ENCODE data around the gene IRF2.

Gene IRF2

GRCh38 chr4:184434021-184434420 is 40.3 kb downstream of the IRF2 start:
- no peaks in the 10 kb centered on the region for H3K27me3 ChIP-seq (ENCODE audit: control insufficient read depth in 2 of 2, insufficient read depth in 2 of 2, low read length in 2 of 2)
- no peak overlapping the region for H3K4me3 ChIP-seq (ENCODE audit: low read length in 2 of 2)
- H3K9ac ChIP-seq (ENCODE audit: low read depth in 1 of 2, low read length in 2 of 2): no peak overlapping the region
- H3K4me1 ChIP-seq (ENCODE audit: control insufficient read depth in 2 of 2, insufficient read depth in 2 of 2, low read length in 2 of 2): peaks cover 16 to 24% of the 10 kb centered on the region in 2 donors
- peaks cover 0 to 6% of the 10 kb centered on the region in 2 donors for H3K36me3 ChIP-seq (ENCODE audit: control insufficient read depth in 2 of 2, insufficient read depth in 2 of 2, low read length in 2 of 2)
- no peak overlapping the region for H3K27ac ChIP-seq (ENCODE audit: low read depth in 2 of 2, low read length in 2 of 2)
- no peaks in the 10 kb centered on the region for H3K9me3 ChIP-seq (ENCODE audit: control insufficient read depth in 2 of 2, low read length in 2 of 2)

- Histone ChIP-seq H3K9ac (ENCODE audit: low read depth in 1 of 2, low read length in 2 of 2) (no peak overlapping the region), H3K9me3 (ENCODE audit: control insufficient read depth in 2 of 2, low read length in 2 of 2) (no peaks in the 10 kb centered on the region), H3K27me3 (ENCODE audit: control insufficient read depth in 2 of 2, insufficient read depth in 2 of 2, low read length in 2 of 2) (no peaks in the 10 kb centered on the region), H3K4me1 (ENCODE audit: control insufficient read depth in 2 of 2, insufficient read depth in 2 of 2, low read length in 2 of 2) (peaks cover 9 to 19% of the 10 kb centered on the region in 2 donors), H3K4me3 (ENCODE audit: low read length in 2 of 2) (no peak overlapping the region), H3K36me3 (ENCODE audit: control insufficient read depth in 2 of 2, insufficient read depth in 2 of 2, low read length in 2 of 2) (peaks cover under 1 to 7% of the 10 kb centered on the region in 2 donors), H3K27ac (ENCODE audit: low read depth in 2 of 2, low read length in 2 of 2) (no peak overlapping the region)
These were observed 41.0 kb downstream of the IRF2 start for GRCh38 chr4:184433258-184433892.

- Histone ChIP-seq H3K9ac (ENCODE audit: low read depth in 1 of 2, low read length in 2 of 2) (no peak overlapping the region), H3K36me3 (ENCODE audit: control insufficient read depth in 2 of 2, insufficient read depth in 2 of 2, low read length in 2 of 2) (peaks cover 5 to 7% of the 10 kb centered on the region in 2 donors), H3K9me3 (ENCODE audit: control insufficient read depth in 2 of 2, low read length in 2 of 2) (no peaks in the 10 kb centered on the region), H3K4me3 (ENCODE audit: low read length in 2 of 2) (no peak overlapping the region), H3K27me3 (ENCODE audit: control insufficient read depth in 2 of 2, insufficient read depth in 2 of 2, low read length in 2 of 2) (no peaks in the 10 kb centered on the region), H3K4me1 (ENCODE audit: control insufficient read depth in 2 of 2, insufficient read depth in 2 of 2, low read length in 2 of 2) (peaks cover 0 to 11% of the 10 kb centered on the region in 2 donors), H3K27ac (ENCODE audit: low read depth in 2 of 2, low read length in 2 of 2) (no peak overlapping the region)
These were observed 42.0 kb downstream of the IRF2 start for GRCh38 chr4:184432127-184432922.

- Histone ChIP-seq H3K9ac (ENCODE audit: low read depth in 1 of 2, low read length in 2 of 2) (no peak overlapping the region), H3K9me3 (ENCODE audit: control insufficient read depth in 2 of 2, low read length in 2 of 2) (no peaks in the 10 kb centered on the region), H3K4me1 (ENCODE audit: control insufficient read depth in 2 of 2, insufficient read depth in 2 of 2, low read length in 2 of 2) (peaks cover 5 to 17% of the 10 kb centered on the region in 2 donors), H3K27me3 (ENCODE audit: control insufficient read depth in 2 of 2, insufficient read depth in 2 of 2, low read length in 2 of 2) (no peaks in the 10 kb centered on the region), H3K4me3 (ENCODE audit: low read length in 2 of 2) (no peak overlapping the region), H3K27ac (ENCODE audit: low read depth in 2 of 2, low read length in 2 of 2) (peak overlapping the region in 1 of 2 donors; percentile 25), H3K36me3 (ENCODE audit: control insufficient read depth in 2 of 2, insufficient read depth in 2 of 2, low read length in 2 of 2) (peaks cover 11 to 21% of the 10 kb centered on the region in 2 donors)
These were observed 44.2 kb downstream of the IRF2 start for GRCh38 chr4:184430163-184430562.

GRCh38 chr4:184428787-184429186 is 45.6 kb downstream of the IRF2 start:
- Histone ChIP-seq H3K27ac (ENCODE audit: low read depth in 2 of 2, low read length in 2 of 2) (no peak overlapping the region), H3K9ac (ENCODE audit: low read depth in 1 of 2, low read length in 2 of 2) (peak overlapping the region in 1 of 2 donors; percentile 58), H3K36me3 (ENCODE audit: control insufficient read depth in 2 of 2, insufficient read depth in 2 of 2, low read length in 2 of 2) (peaks cover 21 to 28% of the 10 kb centered on the region in 2 donors), H3K27me3 (ENCODE audit: control insufficient read depth in 2 of 2, insufficient read depth in 2 of 2, low read length in 2 of 2) (no peaks in the 10 kb centered on the region), H3K4me3 (ENCODE audit: low read length in 2 of 2) (no peak overlapping the region), H3K4me1 (ENCODE audit: control insufficient read depth in 2 of 2, insufficient read depth in 2 of 2, low read length in 2 of 2) (peaks cover 8 to 17% of the 10 kb centered on the region in 2 donors), H3K9me3 (ENCODE audit: control insufficient read depth in 2 of 2, low read length in 2 of 2) (no peaks in the 10 kb centered on the region)

- Histone ChIP-seq H3K27me3 (ENCODE audit: control insufficient read depth in 2 of 2, insufficient read depth in 2 of 2, low read length in 2 of 2) (no peaks in the 10 kb centered on the region), H3K27ac (ENCODE audit: low read depth in 2 of 2, low read length in 2 of 2) (peak overlapping the region; percentile 59 to 62), H3K9me3 (ENCODE audit: control insufficient read depth in 2 of 2, low read length in 2 of 2) (no peaks in the 10 kb centered on the region), H3K36me3 (ENCODE audit: control insufficient read depth in 2 of 2, insufficient read depth in 2 of 2, low read length in 2 of 2) (peaks cover 24 to 29% of the 10 kb centered on the region in 2 donors), H3K4me1 (ENCODE audit: control insufficient read depth in 2 of 2, insufficient read depth in 2 of 2, low read length in 2 of 2) (peaks cover 8 to 17% of the 10 kb centered on the region in 2 donors), H3K9ac (ENCODE audit: low read depth in 1 of 2, low read length in 2 of 2) (peak overlapping the region in 1 of 2 donors; percentile 58), H3K4me3 (ENCODE audit: low read length in 2 of 2) (no peak overlapping the region)
These were observed 46.7 kb downstream of the IRF2 start for GRCh38 chr4:184427687-184428086.

GRCh38 chr4:184427093-184427492 is 47.3 kb downstream of the IRF2 start:
- no peaks in the 10 kb centered on the region for H3K27me3 ChIP-seq (ENCODE audit: control insufficient read depth in 2 of 2, insufficient read depth in 2 of 2, low read length in 2 of 2)
- peak overlapping the region; percentile 59 to 68 for H3K27ac ChIP-seq (ENCODE audit: low read depth in 2 of 2, low read length in 2 of 2)
- peaks cover 8 to 17% of the 10 kb centered on the region in 2 donors for H3K4me1 ChIP-seq (ENCODE audit: control insufficient read depth in 2 of 2, insufficient read depth in 2 of 2, low read length in 2 of 2)
- H3K9me3 ChIP-seq (ENCODE audit: control insufficient read depth in 2 of 2, low read length in 2 of 2): no peaks in the 10 kb centered on the region
- peaks cover 24 to 29% of the 10 kb centered on the region in 2 donors for H3K36me3 ChIP-seq (ENCODE audit: control insufficient read depth in 2 of 2, insufficient read depth in 2 of 2, low read length in 2 of 2)
- no peak overlapping the region for H3K4me3 ChIP-seq (ENCODE audit: low read length in 2 of 2)
- H3K9ac ChIP-seq (ENCODE audit: low read depth in 1 of 2, low read length in 2 of 2): peak overlapping the region in 1 of 2 donors; percentile 58

- H3K4me1 ChIP-seq (ENCODE audit: control insufficient read depth in 2 of 2, insufficient read depth in 2 of 2, low read length in 2 of 2): peaks cover 8 to 13% of the 10 kb centered on the region in 2 donors
- H3K27me3 ChIP-seq (ENCODE audit: control insufficient read depth in 2 of 2, insufficient read depth in 2 of 2, low read length in 2 of 2): no peaks in the 10 kb centered on the region
- no peak overlapping the region for H3K9ac ChIP-seq (ENCODE audit: low read depth in 1 of 2, low read length in 2 of 2)
- peak overlapping the region in 1 of 2 donors; percentile 4 for H3K27ac ChIP-seq (ENCODE audit: low read depth in 2 of 2, low read length in 2 of 2)
- peaks cover 24 to 29% of the 10 kb centered on the region in 2 donors for H3K36me3 ChIP-seq (ENCODE audit: control insufficient read depth in 2 of 2, insufficient read depth in 2 of 2, low read length in 2 of 2)
- H3K9me3 ChIP-seq (ENCODE audit: control insufficient read depth in 2 of 2, low read length in 2 of 2): no peaks in the 10 kb centered on the region
- no peak overlapping the region for H3K4me3 ChIP-seq (ENCODE audit: low read length in 2 of 2)
These were observed 49.2 kb downstream of the IRF2 start for GRCh38 chr4:184424993-184425758.

- H3K4me1 ChIP-seq (ENCODE audit: control insufficient read depth in 2 of 2, insufficient read depth in 2 of 2, low read length in 2 of 2): peaks cover 7 to 8% of the 10 kb centered on the region in 2 donors
- no peak overlapping the region for H3K27ac ChIP-seq (ENCODE audit: low read depth in 2 of 2, low read length in 2 of 2)
- H3K9ac ChIP-seq (ENCODE audit: low read depth in 1 of 2, low read length in 2 of 2): no peak overlapping the region
- H3K4me3 ChIP-seq (ENCODE audit: low read length in 2 of 2): no peak overlapping the region
- peaks cover 24 to 29% of the 10 kb centered on the region in 2 donors for H3K36me3 ChIP-seq (ENCODE audit: control insufficient read depth in 2 of 2, insufficient read depth in 2 of 2, low read length in 2 of 2)
- no peaks in the 10 kb centered on the region for H3K27me3 ChIP-seq (ENCODE audit: control insufficient read depth in 2 of 2, insufficient read depth in 2 of 2, low read length in 2 of 2)
- no peaks in the 10 kb centered on the region for H3K9me3 ChIP-seq (ENCODE audit: control insufficient read depth in 2 of 2, low read length in 2 of 2)
These were observed 50.1 kb downstream of the IRF2 start for GRCh38 chr4:184424279-184424678.

All from mucosa of rectum (tissue), 2 donors.